Smooth muscle cell (in vitro differentiated cells): ENCODE measurements around the gene SLC39A9. TPM values are rescaled to one million over a fixed set of nuclear protein-coding genes. Genes with fewer than 3 reads are reported as not detected.

ENCODE experiments used
- DNase-seq: peaks from one replicate; lab custom pipeline; 2025; ENCODE audit not compliant: unreplicated experiment; lab: John Stamatoyannopoulos, UW
- H2AFZ ChIP-seq: fragments of 200-600 bp; sonication (generic); 2 replicates; pipeline ENCODE4 v1.6.0; 2016; ENCODE audit warnings: antibody characterized with exemption, low read depth, mild to moderate bottlenecking
- H3F3A ChIP-seq: fragments of 200-600 bp; sonication (generic); 2 replicates; pipeline ENCODE4 v1.6.0; 2017; ENCODE audit warnings: antibody characterized with exemption, low read depth
- H3K27ac ChIP-seq: fragments of 200-600 bp; sonication (generic); 2 replicates; pipeline ENCODE4 v1.5.1; 2016; ENCODE audit warnings: low read depth, mild to moderate bottlenecking
- H3K27me3 ChIP-seq: fragments of 200-600 bp; sonication (generic); 2 replicates; pipeline ENCODE4 v1.6.1; 2016; ENCODE audit warnings: low read depth, mild to moderate bottlenecking
- H3K36me3 ChIP-seq: fragments of 200-600 bp; sonication (generic); 2 replicates; pipeline ENCODE4 v1.5.1; 2016; ENCODE audit warnings: low read depth
- H3K4me1 ChIP-seq: fragments of 200-600 bp; sonication (generic); 2 replicates; pipeline ENCODE4 v1.5.1; 2016; ENCODE audit warnings: low read depth
- H3K4me2 ChIP-seq: fragments of 200-600 bp; sonication (generic); 2 replicates; pipeline ENCODE4 v1.6.0; 2016; ENCODE audit warnings: mild to moderate bottlenecking
- H3K4me3 ChIP-seq: fragments of 200-600 bp; sonication (generic); 2 replicates; pipeline ENCODE4 v1.5.1; 2016; ENCODE audit warnings: mild to moderate bottlenecking
- H3K79me2 ChIP-seq: fragments of 200-600 bp; sonication (generic); 2 replicates; pipeline ENCODE4 v1.6.0; 2016; ENCODE audit warnings: low read depth, mild to moderate bottlenecking
- H3K9ac ChIP-seq: fragments of 200-600 bp; sonication (generic); 2 replicates; pipeline ENCODE4 v1.6.0; 2016; ENCODE audit warnings: low read depth
- H3K9me3 ChIP-seq: fragments of 200-600 bp; sonication (generic); replicated peaks from 2 replicates; pipeline ENCODE4 v1.5.1; 2016; ENCODE audit warnings: low read depth
- H4K20me1 ChIP-seq: fragments of 200-600 bp; sonication (generic); 2 replicates; pipeline ENCODE4 v1.6.0; 2016; ENCODE audit warnings: low read depth
- WGBS: methylation state at CpG from one replicate; pipeline ENCODE4 v1.1.7; 2016; ENCODE audit warnings: low lambda C conversion rate; 5-methylcytosine and 5-hydroxymethylcytosine counted together
- polyA plus RNA-seq: library from polyadenylated mRNA; unstranded; fragments of >200 nt; fragmentation: Nextera tagmentation; extraction: Ambion mirVana; gene quantifications from 2 replicates; pipeline ENCODE4 v1.2.1, GENCODE V29; 2016
- total RNA-seq: library from RNA; depleted of rRNA; stranded (reverse); fragments of >200 nt; gene quantifications from 2 replicates; pipeline ENCODE4 v1.2.3, GENCODE V29; 2014
- TF ChIP-seq, protein P1 (sequence below): fragments of 200-600 bp; sonication (generic); IDR thresholded peaks from 2 replicates; pipeline ENCODE4 v1.5.1; 2017; ENCODE audit warnings: borderline replicate concordance, mild to moderate bottlenecking, antibody characterized with exemption; ENCODE audit not compliant: insufficient read depth, poor library complexity, severe bottlenecking

SLC39A9 gene
- total and polyA plus RNA-seq, 2 experiments from 2014 or later = 42.8 to 106 TPM

DNA sequence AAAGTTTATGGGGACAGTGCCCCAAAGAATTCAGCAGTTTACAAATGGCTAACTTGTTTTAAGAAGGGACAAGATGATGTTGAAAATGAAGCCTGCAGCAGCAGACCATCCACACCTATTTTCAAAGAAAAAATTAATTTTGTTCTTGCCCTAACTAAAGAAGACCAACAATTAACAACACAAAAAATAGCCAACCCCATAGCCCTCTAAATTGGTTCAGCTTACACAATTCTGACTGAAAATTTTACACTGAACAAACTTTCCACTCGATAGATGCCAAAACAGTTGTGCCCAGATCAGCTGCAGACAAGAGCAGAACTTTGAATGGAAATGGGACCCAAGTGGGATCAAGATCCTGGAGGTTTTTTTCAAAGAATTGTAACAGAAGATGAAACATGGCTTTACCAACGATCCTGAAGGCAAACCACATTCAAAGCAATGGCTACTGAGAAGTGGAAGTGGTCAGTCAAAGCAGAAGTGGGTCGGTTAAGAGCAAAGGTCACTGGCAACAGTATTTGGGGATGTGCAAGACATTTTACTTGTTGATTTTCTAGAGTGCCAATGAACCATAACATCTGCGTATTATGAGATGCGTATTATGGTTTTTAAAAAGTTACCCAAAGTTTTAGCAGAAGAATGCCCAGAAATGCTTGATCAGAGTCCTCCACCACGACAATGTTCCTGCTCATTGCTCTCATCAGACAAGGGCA is 30.0 kb downstream of the SLC39A9 start:
- H3K36me3 ChIP-seq = peaks cover 4% of the 10 kb centered on the region
- no peak for DNase-seq
- no peaks in the 10 kb centered on the region for H3K9me3 ChIP-seq
- H3K27me3 ChIP-seq = no peaks in the 10 kb centered on the region
- H3K4me2 ChIP-seq = no peak overlapping the region
- peaks cover 77% of the 10 kb centered on the region for H4K20me1 ChIP-seq
- H3K4me3 ChIP-seq = no peak overlapping the region
- H3K4me1 ChIP-seq = no peaks in the 10 kb centered on the region
- H3K27ac ChIP-seq = no peak overlapping the region
- no peaks in the 10 kb centered on the region for H3F3A ChIP-seq
- WGBS = 97% methylated on average over 6 of the region's 6 CpGs
- TF ChIP-seq, protein P1, sequence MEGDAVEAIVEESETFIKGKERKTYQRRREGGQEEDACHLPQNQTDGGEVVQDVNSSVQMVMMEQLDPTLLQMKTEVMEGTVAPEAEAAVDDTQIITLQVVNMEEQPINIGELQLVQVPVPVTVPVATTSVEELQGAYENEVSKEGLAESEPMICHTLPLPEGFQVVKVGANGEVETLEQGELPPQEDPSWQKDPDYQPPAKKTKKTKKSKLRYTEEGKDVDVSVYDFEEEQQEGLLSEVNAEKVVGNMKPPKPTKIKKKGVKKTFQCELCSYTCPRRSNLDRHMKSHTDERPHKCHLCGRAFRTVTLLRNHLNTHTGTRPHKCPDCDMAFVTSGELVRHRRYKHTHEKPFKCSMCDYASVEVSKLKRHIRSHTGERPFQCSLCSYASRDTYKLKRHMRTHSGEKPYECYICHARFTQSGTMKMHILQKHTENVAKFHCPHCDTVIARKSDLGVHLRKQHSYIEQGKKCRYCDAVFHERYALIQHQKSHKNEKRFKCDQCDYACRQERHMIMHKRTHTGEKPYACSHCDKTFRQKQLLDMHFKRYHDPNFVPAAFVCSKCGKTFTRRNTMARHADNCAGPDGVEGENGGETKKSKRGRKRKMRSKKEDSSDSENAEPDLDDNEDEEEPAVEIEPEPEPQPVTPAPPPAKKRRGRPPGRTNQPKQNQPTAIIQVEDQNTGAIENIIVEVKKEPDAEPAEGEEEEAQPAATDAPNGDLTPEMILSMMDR = no peak
- H3K9ac ChIP-seq = no peak overlapping the region
- H3K79me2 ChIP-seq = peaks cover 35% of the 10 kb centered on the region
- no peak overlapping the region for H2AFZ ChIP-seq

DNA sequence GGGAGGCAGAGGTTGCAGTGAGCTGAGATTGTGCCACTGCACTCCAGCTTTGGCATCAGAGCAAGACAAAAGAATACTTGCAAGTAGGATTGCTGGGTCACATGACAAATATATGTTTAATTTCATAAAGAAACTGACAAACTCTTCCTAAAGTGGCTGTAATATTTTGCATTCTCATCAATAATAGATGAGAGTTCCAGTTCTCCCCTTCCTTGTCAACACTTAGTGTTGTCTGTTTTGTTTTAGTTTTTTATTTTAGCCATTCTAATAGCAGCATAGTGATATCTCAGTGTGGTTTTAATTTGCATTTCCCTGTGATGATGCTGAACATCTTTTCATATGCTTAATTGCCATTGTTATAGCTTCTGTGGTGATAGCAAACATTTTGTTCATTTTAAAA is 31.2 kb downstream of the SLC39A9 start:
- peaks cover 4% of the 10 kb centered on the region for H3K36me3 ChIP-seq
- DNase-seq = no peak
- H3K79me2 ChIP-seq = peaks cover 45% of the 10 kb centered on the region
- no peaks in the 10 kb centered on the region for H3F3A ChIP-seq
- H3K27ac ChIP-seq = no peak overlapping the region
- no peaks in the 10 kb centered on the region for H3K27me3 ChIP-seq
- no peak overlapping the region for H3K4me2 ChIP-seq
- no peak overlapping the region for H3K9ac ChIP-seq
- peaks cover 78% of the 10 kb centered on the region for H4K20me1 ChIP-seq
- no peaks in the 10 kb centered on the region for H3K4me1 ChIP-seq
- TF ChIP-seq, protein P1 = no peak
- no peaks in the 10 kb centered on the region for H3K9me3 ChIP-seq
- no peak overlapping the region for H3K4me3 ChIP-seq
- H2AFZ ChIP-seq = no peak overlapping the region

DNA sequence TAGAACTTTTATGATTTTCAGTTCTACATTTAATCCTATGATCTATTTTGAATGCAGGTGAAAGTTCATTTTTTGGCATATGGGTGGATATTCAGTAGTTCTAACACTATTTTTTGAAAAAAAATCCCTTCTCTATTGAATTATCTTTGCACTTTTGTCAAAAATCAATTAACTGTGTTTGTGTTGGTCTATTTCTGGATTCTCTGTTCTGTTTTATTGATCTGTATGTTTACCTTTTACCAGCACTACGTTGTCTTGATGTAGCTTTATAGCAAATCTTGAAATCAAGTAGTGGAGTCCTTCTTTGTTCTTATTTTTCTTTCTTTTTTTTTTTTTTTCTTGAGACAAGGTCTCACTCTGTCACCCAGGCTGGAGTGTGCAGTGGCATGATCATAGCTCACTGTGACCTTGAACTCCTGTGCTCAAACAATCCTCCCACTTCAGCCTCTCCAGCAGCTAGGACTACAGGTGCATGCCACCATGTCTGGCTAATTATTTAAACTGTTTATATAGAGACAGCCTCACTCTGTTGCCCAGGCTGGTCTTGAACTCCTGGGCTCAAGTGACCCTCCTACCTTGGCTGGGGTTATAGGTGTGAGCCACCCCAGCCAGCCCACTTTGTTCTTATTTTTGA is 31.9 kb downstream of the SLC39A9 start:
- H3K27me3 ChIP-seq = no peaks in the 10 kb centered on the region
- H3F3A ChIP-seq = no peaks in the 10 kb centered on the region
- no peaks in the 10 kb centered on the region for H3K9me3 ChIP-seq
- H3K36me3 ChIP-seq = peaks cover 4% of the 10 kb centered on the region
- H3K27ac ChIP-seq = no peak overlapping the region
- no peaks in the 10 kb centered on the region for H3K4me1 ChIP-seq
- no peak overlapping the region for H3K4me2 ChIP-seq
- no peak overlapping the region for H2AFZ ChIP-seq
- no peak overlapping the region for H3K9ac ChIP-seq
- TF ChIP-seq, protein P1 = no peak
- DNase-seq = no peak
- H4K20me1 ChIP-seq = peaks cover 78% of the 10 kb centered on the region
- H3K4me3 ChIP-seq = no peak overlapping the region
- H3K79me2 ChIP-seq = peaks cover 53% of the 10 kb centered on the region
- 98% methylated on average over 1 of the region's 1 CpG for WGBS
